HG03025 (cell line): ENCODE results near the gene RASGRP2.

Experiments
- ATAC-seq: cut with Tn5 transposase; IDR thresholded peaks from one replicate; pipeline ENCODE4 v1.9.1; 2021; ENCODE audit warnings: mild to moderate bottlenecking, moderate library complexity; ENCODE audit not compliant: unreplicated experiment, low FRiP score

The RASGRP2 gene

DNA sequence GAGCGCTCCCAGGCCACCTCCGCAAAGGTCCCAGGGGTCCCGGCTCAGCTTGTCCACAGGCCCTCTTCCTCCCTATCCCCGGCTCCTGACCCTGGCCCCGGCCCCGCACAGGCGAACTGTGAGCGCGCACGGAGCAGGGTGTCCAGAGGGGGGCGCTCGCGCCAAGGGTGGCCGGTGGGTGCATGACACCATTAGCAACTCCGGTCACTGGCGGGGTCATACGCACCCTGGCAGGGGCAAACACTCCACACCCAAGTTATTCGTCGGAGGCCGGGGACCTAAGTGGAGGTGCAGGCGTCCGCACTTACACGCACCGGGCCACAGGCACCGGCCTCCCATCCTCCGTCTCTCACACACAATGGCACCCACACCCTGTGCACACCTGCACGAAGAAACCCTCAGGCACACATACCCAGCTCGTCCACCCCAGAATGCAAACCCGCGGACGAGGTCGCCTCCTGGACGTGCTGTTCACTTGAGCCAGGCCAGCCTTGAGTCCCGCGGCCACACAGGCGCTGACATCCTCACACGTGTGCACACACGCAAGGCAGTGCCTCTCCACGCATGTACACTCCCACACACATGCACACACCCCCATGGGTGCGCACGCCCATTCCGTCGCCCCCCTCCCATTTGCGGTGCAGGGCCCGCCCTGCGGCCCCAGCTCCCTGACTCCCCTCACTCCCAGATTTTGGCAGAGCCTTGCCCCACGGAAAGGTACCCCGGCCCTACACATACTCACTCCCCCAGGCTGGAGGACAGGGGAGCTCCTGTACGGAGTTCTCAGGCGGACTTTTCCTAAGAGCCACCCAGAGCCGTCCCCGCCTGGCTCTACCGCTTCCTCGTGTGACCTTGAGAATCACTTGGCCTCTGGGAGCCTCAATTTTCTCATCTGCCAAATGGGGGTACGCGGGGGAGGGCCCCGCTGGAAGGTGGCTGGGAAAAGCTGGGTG, at the start of gene RASGRP2:
RASGRP2 (minus strand) TSS at position 552 of the 953 bp plus-strand sequence. CDS start 1,276 bp downstream, outside the sequence.
- ATAC-seq, result no peak

- ATAC-seq, result no peak
Measured at GRCh38 chr11:64792482-64792881, 48.5 kb upstream of the RASGRP2 start.

- no peak for ATAC-seq
Measured at GRCh38 chr11:64791781-64792291, 47.9 kb upstream of the RASGRP2 start.

DNA sequence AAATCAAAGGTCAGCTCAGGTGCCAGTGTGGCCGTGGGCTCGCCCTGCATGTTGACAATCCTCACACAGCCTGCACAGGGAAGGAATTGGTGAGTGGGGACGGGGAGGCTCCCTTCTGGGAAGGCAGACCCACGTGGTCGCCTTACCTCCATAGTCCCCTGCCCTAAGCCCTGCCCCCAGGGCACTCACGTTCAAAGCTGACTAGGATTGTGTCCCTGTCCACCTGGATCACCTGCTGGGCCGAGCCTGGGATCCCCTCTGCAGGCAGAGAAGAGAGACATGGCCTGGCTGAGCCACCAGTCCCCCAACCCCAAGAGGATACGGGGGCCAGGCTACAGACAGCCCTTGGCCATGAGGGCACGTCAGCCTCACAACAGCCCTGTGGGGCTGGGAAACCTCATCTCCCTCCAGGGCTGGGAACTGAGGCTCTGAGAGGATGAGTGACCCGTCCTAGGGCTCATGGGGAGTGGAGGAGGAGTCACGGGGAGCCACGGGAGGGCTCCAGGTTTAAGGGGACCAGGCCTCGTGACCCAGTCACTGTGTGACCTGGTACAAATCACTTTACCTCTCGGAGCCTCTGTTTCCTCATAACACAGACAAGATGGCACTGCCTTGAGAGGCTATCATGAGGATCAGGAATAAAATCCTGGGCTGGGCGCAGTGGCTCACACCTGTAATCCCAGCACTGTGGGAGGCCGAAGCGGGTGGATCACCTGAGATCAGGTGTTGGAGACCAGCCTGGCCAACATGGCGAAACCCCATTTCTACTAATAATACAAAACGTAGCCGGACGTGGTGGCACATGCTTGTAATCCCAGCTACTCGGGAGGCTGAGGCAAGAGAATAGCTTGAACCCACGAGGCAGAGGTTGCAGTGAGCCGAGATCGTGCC, 46.5 kb upstream of the RASGRP2 start:
- no peak for ATAC-seq

- ATAC-seq, result no peak
Measured at GRCh38 chr11:64789331-64790204, 45.6 kb upstream of the RASGRP2 start.

- no peak for ATAC-seq
Measured at GRCh38 chr11:64788321-64789215, 44.6 kb upstream of the RASGRP2 start.

DNA sequence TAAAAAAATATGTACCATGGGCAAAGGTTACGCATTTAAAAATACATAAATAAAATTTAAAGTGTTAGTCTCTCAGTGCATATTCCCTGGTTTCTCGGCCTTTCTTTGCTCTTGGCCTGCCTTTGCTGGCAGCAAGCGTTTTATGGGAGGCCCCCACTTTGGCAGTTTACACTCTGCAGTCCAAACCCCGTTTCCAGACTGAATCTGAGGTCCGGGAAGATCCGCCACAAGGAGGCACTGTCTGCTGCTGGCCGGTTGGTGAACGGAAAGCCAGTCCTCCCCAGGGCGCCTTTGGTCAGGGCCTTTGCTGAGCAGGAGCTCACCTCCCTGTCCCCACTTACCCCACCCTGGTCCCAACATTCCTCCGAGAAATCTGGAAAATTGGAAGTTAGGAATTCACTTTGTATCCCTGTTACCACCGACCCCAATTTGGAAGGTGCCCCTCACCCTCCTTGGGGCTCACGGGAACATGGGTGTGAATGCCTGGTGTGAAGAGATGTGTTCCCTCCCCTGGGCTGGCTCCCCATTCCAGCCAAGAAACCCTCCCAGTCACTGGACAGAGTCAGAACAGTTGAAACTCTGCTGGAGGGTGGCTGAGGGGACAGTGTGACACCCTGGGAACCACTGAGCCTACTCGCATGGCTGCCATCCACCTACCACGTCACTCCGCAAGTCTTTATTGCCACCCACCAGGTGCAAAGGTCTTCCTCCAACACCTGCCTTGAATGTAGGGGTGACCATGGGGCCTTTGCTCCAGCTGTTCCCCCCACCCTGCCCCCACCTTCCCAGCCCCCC, 43.8 kb upstream of the RASGRP2 start:
- ATAC-seq, result no peak

- ATAC-seq, result no peak
Measured at GRCh38 chr11:64786308-64786707, 42.4 kb upstream of the RASGRP2 start.

- ATAC-seq, result no peak
Measured at GRCh38 chr11:64784813-64785581, 41.1 kb upstream of the RASGRP2 start.

DNA sequence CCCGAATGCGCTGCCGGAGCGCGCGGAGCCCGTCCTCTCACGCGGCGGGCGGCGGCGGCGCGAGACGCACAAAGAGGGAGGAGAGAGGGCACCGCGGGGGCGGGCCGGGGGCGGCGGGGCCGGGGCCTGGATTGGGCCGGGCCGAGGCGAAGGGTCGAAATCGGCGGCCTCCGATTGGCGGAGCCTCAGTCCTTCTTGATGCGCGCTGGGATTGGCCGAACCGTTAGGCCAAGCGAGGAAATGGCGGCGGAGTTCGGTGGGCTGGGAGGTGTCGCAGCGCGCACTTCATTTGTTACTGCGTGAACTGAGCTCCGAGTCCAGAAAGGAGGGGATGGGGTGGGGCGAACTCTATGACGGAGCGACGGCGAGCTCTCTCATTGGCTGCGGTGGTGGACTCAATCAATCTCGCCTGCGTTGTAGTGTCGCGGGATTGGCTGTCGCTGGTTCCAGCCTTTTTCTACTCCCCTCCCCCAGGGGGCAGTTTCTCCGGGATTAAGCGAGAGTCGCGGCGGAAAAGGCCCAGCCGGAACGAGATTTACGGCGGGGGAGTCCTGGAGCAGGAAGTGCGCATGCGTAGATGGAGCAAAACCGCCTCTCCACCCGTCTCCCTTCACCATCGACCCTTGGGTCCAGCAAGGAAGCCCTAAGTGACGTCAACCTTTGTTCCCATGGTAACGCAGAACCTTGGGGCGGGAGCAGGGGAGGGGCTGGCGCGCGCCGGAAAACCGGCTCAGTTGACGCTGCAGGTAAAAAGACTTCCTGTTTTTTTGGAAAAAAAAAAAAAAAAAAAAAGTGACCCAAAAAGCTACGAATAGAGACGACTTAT, 34.7 kb upstream of the RASGRP2 start, which contains the start of gene SF1:
SF1 (minus strand) TSS at position 70 of the 826 bp plus-strand sequence. CDS start 150 bp downstream, outside the sequence.
- ATAC-seq, result peak; percentile 81

- ATAC-seq, result peak; percentile 20
Measured at GRCh38 chr11:64778223-64778472, 34.2 kb upstream of the RASGRP2 start.

- no peak for ATAC-seq
Measured at GRCh38 chr11:64777449-64778222, 33.7 kb upstream of the RASGRP2 start.

DNA sequence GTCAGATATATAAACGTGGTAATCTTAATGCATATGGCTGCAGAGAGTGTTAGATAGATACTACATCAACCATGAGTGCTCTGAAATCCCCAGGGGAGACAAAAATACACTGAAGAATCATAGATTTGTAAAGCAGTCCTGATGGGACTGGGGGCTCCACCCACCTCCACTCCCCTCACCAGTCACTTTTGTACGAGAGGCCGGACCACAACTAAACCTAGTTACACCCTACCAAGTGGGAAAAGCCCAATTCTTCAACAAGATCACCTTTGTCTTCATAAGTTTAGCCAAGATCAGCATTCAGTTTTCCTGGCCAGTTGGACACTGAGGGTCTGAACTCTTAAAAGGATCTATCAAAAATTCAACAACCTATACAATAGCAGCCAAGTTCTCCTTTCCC, 32.9 kb upstream of the RASGRP2 start:
- ATAC-seq, result no peak

DNA sequence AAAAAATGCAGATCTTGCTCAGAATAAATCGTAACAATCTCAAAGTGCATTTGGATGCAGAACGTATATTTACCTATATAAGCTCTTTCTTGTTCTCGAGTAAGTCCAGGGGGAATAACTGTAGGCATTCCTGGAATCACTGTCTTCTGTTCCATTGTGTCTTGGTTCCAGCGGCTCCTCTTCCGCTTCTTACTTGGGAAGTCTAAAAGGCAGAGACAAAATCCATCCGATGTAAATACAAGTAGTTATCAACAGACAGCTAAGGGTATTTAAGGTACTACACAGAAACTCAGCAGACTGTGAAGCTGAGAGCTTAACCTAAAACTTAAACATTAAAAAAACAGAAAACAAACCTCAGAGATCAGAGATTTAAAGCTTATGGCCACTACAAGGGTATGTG, 32.5 kb upstream of the RASGRP2 start:
- no peak for ATAC-seq

DNA sequence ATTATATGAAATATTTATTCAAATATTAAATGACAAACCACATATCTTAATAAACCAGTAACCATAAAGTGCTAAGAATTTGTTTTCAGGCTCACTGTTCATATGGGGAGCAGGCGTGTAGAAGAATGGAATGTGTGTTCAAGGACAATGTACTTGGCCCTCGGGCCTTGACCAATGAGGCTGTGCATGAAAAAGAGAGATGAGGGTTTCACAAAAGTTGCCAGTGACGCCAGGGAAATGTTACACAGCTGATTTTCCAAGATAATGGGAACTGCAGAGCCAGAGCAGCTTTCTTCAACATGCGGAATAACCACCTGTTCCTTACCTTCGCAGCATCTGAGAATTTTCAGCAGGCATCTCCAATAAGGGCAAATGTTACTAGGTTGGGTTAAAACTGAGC, 30.2 kb upstream of the RASGRP2 start:
- no peak for ATAC-seq
